ENCODE results near the gene F9.

- TF ChIP-seq, protein P1, sequence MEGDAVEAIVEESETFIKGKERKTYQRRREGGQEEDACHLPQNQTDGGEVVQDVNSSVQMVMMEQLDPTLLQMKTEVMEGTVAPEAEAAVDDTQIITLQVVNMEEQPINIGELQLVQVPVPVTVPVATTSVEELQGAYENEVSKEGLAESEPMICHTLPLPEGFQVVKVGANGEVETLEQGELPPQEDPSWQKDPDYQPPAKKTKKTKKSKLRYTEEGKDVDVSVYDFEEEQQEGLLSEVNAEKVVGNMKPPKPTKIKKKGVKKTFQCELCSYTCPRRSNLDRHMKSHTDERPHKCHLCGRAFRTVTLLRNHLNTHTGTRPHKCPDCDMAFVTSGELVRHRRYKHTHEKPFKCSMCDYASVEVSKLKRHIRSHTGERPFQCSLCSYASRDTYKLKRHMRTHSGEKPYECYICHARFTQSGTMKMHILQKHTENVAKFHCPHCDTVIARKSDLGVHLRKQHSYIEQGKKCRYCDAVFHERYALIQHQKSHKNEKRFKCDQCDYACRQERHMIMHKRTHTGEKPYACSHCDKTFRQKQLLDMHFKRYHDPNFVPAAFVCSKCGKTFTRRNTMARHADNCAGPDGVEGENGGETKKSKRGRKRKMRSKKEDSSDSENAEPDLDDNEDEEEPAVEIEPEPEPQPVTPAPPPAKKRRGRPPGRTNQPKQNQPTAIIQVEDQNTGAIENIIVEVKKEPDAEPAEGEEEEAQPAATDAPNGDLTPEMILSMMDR (IDR thresholded peaks at IDR 0.05), result no peak
- TF ChIP-seq POLR2A (IDR thresholded peaks at IDR 0.05) (no peak), POLR2AphosphoS5 (IDR thresholded peaks at IDR 0.05) (no peak)
Measured at GRCh38 chrX:139585613-139586012, 55.1 kb downstream of the F9 start.

Measured in gastroesophageal sphincter (tissue), 3 donors.